HG03175 (cell line): ENCODE measurements around the gene HLCS.

Experiments used
- ATAC-seq: cut with Tn5 transposase; IDR thresholded peaks from one replicate; pipeline ENCODE4 v1.9.1; 2021; ENCODE audit warnings: mild to moderate bottlenecking, moderate library complexity; ENCODE audit not compliant: unreplicated experiment

HLCS gene

GRCh38 chr21:36985751-36986594 is 19.5 kb upstream of the HLCS start:
- no peak for ATAC-seq

- no peak for ATAC-seq
Observed at GRCh38 chr21:36981977-36982700, 15.7 kb upstream of the HLCS start.

GRCh38 chr21:36981049-36981391 is 14.6 kb upstream of the HLCS start:
- no peak for ATAC-seq

- no peak for ATAC-seq
Observed at GRCh38 chr21:36980280-36981048, 14.0 kb upstream of the HLCS start.

GRCh38 chr21:36976882-36977651 is 10.6 kb upstream of the HLCS start:
- ATAC-seq = peak; percentile 83

- no peak for ATAC-seq
Observed at GRCh38 chr21:36976228-36976861, 9.9 kb upstream of the HLCS start.

GRCh38 chr21:36974851-36975192 is 8.4 kb upstream of the HLCS start:
- ATAC-seq = no peak

- ATAC-seq = no peak
Observed at GRCh38 chr21:36973986-36974850, 7.7 kb upstream of the HLCS start.

- ATAC-seq = no peak
Observed at GRCh38 chr21:36968976-36969375, 2.5 kb upstream of the HLCS start.

GRCh38 chr21:36968414-36968813 is 1.9 kb upstream of the HLCS start:
- ATAC-seq = no peak

- peak; percentile 20 for ATAC-seq
Observed at GRCh38 chr21:36966821-36967768, 626 bp upstream of the HLCS start.

GRCh38 chr21:36965720-36966065 is 776 bp downstream of the HLCS start:
- no peak for ATAC-seq

GRCh38 chr21:36964827-36965719 is 1.4 kb downstream of the HLCS start:
- ATAC-seq = no peak

- ATAC-seq = no peak
Observed at GRCh38 chr21:36964398-36964797, 2.1 kb downstream of the HLCS start.

GRCh38 chr21:36962098-36962780 is 4.2 kb downstream of the HLCS start:
- no peak for ATAC-seq

- no peak for ATAC-seq
Observed at GRCh38 chr21:36960676-36961284, 5.7 kb downstream of the HLCS start.
